SK-N-SH (cell line): ENCODE data around the gene GNG13. TPM values are rescaled to one million over a fixed set of nuclear protein-coding genes. Genes with fewer than 3 reads are reported as not detected.

Experiments
- CTCF ChIA-PET: fragments of 300-600, 350-600 bp; formaldehyde crosslinking; extraction: SDS; loops from one replicate; lab custom pipeline; 2021; lab: Yijun Ruan, JAX
- POLR2A ChIA-PET: fragments of 350-600 bp; sonication (Branson Sonifier 250); formaldehyde crosslinking; extraction: SDS; loops from one replicate; lab custom pipeline; 2020; ENCODE audit warnings: antibody characterized with exemption, inconsistent platforms; lab: Yijun Ruan, JAX
- DNase-seq: peaks from one replicate; pipeline ENCODE4 v3.0.0; 2012
- H2AFZ ChIP-seq: fragments of 200-600 bp; sonication (generic); 2 replicates; pipeline ENCODE4 v1.8.1; 2016; ENCODE audit warnings: antibody characterized with exemption, mild to moderate bottlenecking, low read depth
- H3F3A ChIP-seq: fragments of 200-600 bp; sonication (generic); replicated peaks from 2 replicates; pipeline ENCODE3; 2016; ENCODE audit warnings: antibody characterized with exemption, mild to moderate bottlenecking; ENCODE audit not compliant: insufficient read depth
- H3K27ac ChIP-seq, 2 experiments: fragments of 200-500 bp in 1 of 2; fragments of 200-600 bp in 1 of 2; sonication (Bioruptor generic) in 1 of 2; sonication (generic), shearing (Covaris generic) in 1 of 2; 2 replicates each; pipeline versions ENCODE4 v1.5.1 to v1.6.1; 2014 to 2016; ENCODE audit warnings: low read depth in 2 of 2, inconsistent platforms in 1 of 2, low read length in 1 of 2, mild to moderate bottlenecking in 1 of 2, mixed read lengths in 1 of 2
- H3K27me3 ChIP-seq: fragments of 200-600 bp; sonication (generic), shearing (Covaris generic); 2 replicates; pipeline ENCODE4 v1.6.1; 2016; ENCODE audit warnings: mixed run types; ENCODE audit not compliant: insufficient read depth
- H3K36me3 ChIP-seq, 2 experiments: fragments of 200-500 bp in 1 of 2; fragments of 200-600 bp in 1 of 2; sonication (Bioruptor generic) in 1 of 2; sonication (generic) in 1 of 2; replicated peaks in 1 of 2; 2 replicates each; pipeline versions ENCODE3 to v1.5.1; 2014 to 2016; ENCODE audit warnings: low read length in 1 of 2, mild to moderate bottlenecking in 1 of 2; ENCODE audit not compliant: insufficient read depth in 2 of 2, control insufficient read depth in 1 of 2
- H3K4me1 ChIP-seq, 2 experiments: fragments of 200-500 bp in 1 of 2; fragments of 200-600 bp in 1 of 2; sonication (Bioruptor generic) in 1 of 2; sonication (generic), shearing (Covaris generic) in 1 of 2; 2 replicates each; pipeline versions ENCODE4 v1.5.1 to v1.6.1; 2014 to 2016; ENCODE audit warnings: low read depth in 1 of 2, low read length in 1 of 2, mixed run types in 1 of 2; ENCODE audit not compliant: insufficient read depth in 2 of 2, control insufficient read depth in 1 of 2
- H3K4me2 ChIP-seq: fragments of 200-600 bp; sonication (generic), shearing (Covaris generic); 2 replicates; pipeline ENCODE4 v1.6.1; 2017; ENCODE audit warnings: mixed run types
- H3K4me3 ChIP-seq, 2 experiments: fragments of 200-500 bp in 1 of 2; fragments of 200-600 bp in 1 of 2; sonication (Bioruptor generic) in 1 of 2; sonication (generic), shearing (Covaris generic) in 1 of 2; 2 replicates each; pipeline versions ENCODE4 v1.5.1 to v1.8.1; 2014 to 2016; ENCODE audit warnings: low read depth in 2 of 2, inconsistent platforms in 1 of 2, low read length in 1 of 2, mild to moderate bottlenecking in 1 of 2, mixed read lengths in 1 of 2, moderate library complexity in 1 of 2
- H3K79me2 ChIP-seq: fragments of 200-600 bp; sonication (generic); 2 replicates; pipeline ENCODE4 v1.8.1; 2017; ENCODE audit warnings: mild to moderate bottlenecking; ENCODE audit not compliant: insufficient read depth
- H3K9ac ChIP-seq: fragments of 200-600 bp; sonication (generic); 2 replicates; pipeline ENCODE4 v1.6.1; 2017; ENCODE audit warnings: mixed run types
- H3K9me2 ChIP-seq: fragments of 200-600 bp; sonication (generic); 2 replicates; pipeline ENCODE4 v1.6.1; 2017; ENCODE audit warnings: mixed run types
- H3K9me3 ChIP-seq: fragments of 200-600 bp; sonication (generic); 2 replicates; pipeline ENCODE4 v1.6.1; 2017; ENCODE audit warnings: mixed run types, mild to moderate bottlenecking, moderate library complexity
- H4K20me1 ChIP-seq: fragments of 200-600 bp; sonication (generic); 2 replicates; pipeline ENCODE4 v1.6.1; 2017; ENCODE audit warnings: mild to moderate bottlenecking, mixed run types; ENCODE audit not compliant: insufficient read depth
- CTCF ChIP-seq: fragments of 200-600 bp; sonication (generic); IDR thresholded peaks from 2 replicates; pipeline ENCODE4 v1.6.1; 2017; ENCODE audit warnings: antibody characterized with exemption, mild to moderate bottlenecking, moderate library complexity
- FOSL2 ChIP-seq: IDR thresholded peaks from 2 replicates; pipeline ENCODE4 v1.4.0; 2012; ENCODE audit warnings: low read depth, mild to moderate bottlenecking, moderate library complexity, borderline replicate concordance
- GATA2 ChIP-seq: sonication (generic); formaldehyde crosslinking; IDR thresholded peaks from 2 replicates; pipeline ENCODE4 v1.5.0; 2020; ENCODE audit warnings: mild to moderate bottlenecking, missing genetic modification reagents
- IRF3 ChIP-seq: fragments of 150-350 bp; IDR thresholded peaks from 2 replicates; pipeline ENCODE4 v1.6.1; 2016; ENCODE audit warnings: mild to moderate bottlenecking, low read depth, low read length
- JUND ChIP-seq: IDR thresholded peaks from 2 replicates; pipeline ENCODE4 v1.4.0; 2012
- MXI1 ChIP-seq: IDR thresholded peaks from 2 replicates; pipeline ENCODE4 v1.6.1; 2012; ENCODE audit warnings: mild to moderate bottlenecking, low read depth, low read length, improper control_type of control experiment
- POLR2AphosphoS5 ChIP-seq: IDR thresholded peaks from 2 replicates; pipeline ENCODE4 v1.6.1; 2012; ENCODE audit warnings: low read depth, low read length
- RAD21 ChIP-seq: IDR thresholded peaks from 2 replicates; pipeline ENCODE4 v1.6.1; 2012; ENCODE audit warnings: mild to moderate bottlenecking, low read length
- RCOR1 ChIP-seq: fragments of 150-350 bp; IDR thresholded peaks from 2 replicates; pipeline ENCODE4 v1.6.1; 2017; ENCODE audit warnings: antibody characterized with exemption, low read length
- RXRA ChIP-seq: IDR thresholded peaks from 2 replicates; pipeline ENCODE4 v1.4.0; 2012; ENCODE audit warnings: low read depth, mild to moderate bottlenecking, borderline replicate concordance
- SIN3A ChIP-seq: IDR thresholded peaks from 2 replicates; pipeline ENCODE4 v1.6.1; 2012; ENCODE audit warnings: low read depth, mild to moderate bottlenecking, low read length, moderate library complexity, borderline replicate concordance
- YY1 ChIP-seq: IDR thresholded peaks from 2 replicates; pipeline ENCODE4 v1.4.0; 2012; ENCODE audit warnings: low read depth, mild to moderate bottlenecking
- WGBS: methylation state at CpG from one replicate; pipeline ENCODE4 v1.1.6; 2017; ENCODE audit warnings: low lambda C conversion rate; 5-methylcytosine and 5-hydroxymethylcytosine counted together
- polyA plus RNA-seq, 3 experiments: library from polyadenylated mRNA; depleted of rRNA; stranded (reverse); fragments of >200 nt; gene quantifications; 2 replicates each; pipeline ENCODE4 v1.2.3, GENCODE V29; 2012

GNG13 gene
- polyA plus RNA-seq, 1 of the 3 experiments (the other 2 are of a cell fraction): not detected

GRCh38 chr16:788399-789126 is 12.0 kb downstream of the GNG13 start, which contains the start of gene CHTF18 (continued):
- TF ChIP-seq IRF3 (no peak), MXI1 (peak; percentile 87), GATA2 (CRISPR knock-in tag) (no peak), YY1 (no peak), JUND (no peak), SIN3A (peak; percentile 86; the same call in 1 of the 2 replicates), POLR2AphosphoS5 (no peak), RXRA (no peak), FOSL2 (no peak), CTCF (no peak), RCOR1 (no peak)

- H3K9me3 ChIP-seq: no peaks in the 10 kb centered on the region
- H3K4me1 ChIP-seq: peaks cover 0 to 23% of the 10 kb centered on the region in 2 experiments; a peak in 1 of 4 replicates
- 7% methylated on average over 6 of the region's 45 CpGs for WGBS
- peaks cover 0 to 16% of the 10 kb centered on the region in 2 experiments for H3K36me3 ChIP-seq
- CTCF ChIA-PET: interaction anchor here (0.9 to 8.9 kb wide), 3 partner anchors 73 to 78 kb away, joined by 3 to 127 read pairs (median 41); partner anchors contain the start of gene METRN
- H3K79me2 ChIP-seq: peaks cover 31% of the 10 kb centered on the region
- no peaks in the 10 kb centered on the region for H3K9me2 ChIP-seq
- no peak for TF ChIP-seq YY1
- peak; percentile 67; the same call in 1 of the 2 replicates for TF ChIP-seq POLR2AphosphoS5
- no peak for TF ChIP-seq RXRA
- no peak for TF ChIP-seq IRF3
- TF ChIP-seq RAD21: no peak
- peak within 1 kb of the TSS; percentile 84 to 91 for H3K4me3 ChIP-seq
- POLR2A ChIA-PET: interaction anchor here (0.9 to 2.2 kb wide), 4 partner anchors 47 to 431 kb away, joined by 3 to 18 read pairs (median 4); partner anchors contain the start of genes ANTKMT and CIAO3
- peak within 1 kb of the TSS; percentile 100 for H3K4me2 ChIP-seq
- peaks cover 23% of the 10 kb centered on the region; the same call in 1 of the 2 replicates for H4K20me1 ChIP-seq
- peak within 1 kb of the TSS; percentile 83 for H2AFZ ChIP-seq
- H3K9ac ChIP-seq: peak within 1 kb of the TSS; percentile 83
- 0 out of 2 replicates have a peak, but pooled peaks cover 3% of the 10 kb centered on the region for H3K27me3 ChIP-seq
- H3K27ac ChIP-seq: peak within 1 kb of the TSS in 1 of 2 experiments; percentile 76; a peak in 2 of 4 replicates
- no peaks in the 10 kb centered on the region for H3F3A ChIP-seq
- DNase-seq: no peak
These were observed 12.5 kb downstream of the GNG13 start, which contains the start of gene RPUSD1 for GRCh38 chr16:787978-788398. Gene RPUSD1 (minus strand): TSS chr16:788381. CDS start chr16:787737, 644 bp downstream.
